Breast epithelium (tissue), 4 donors: ENCODE data around the gene C9orf40. TPM values are rescaled to one million over a fixed set of nuclear protein-coding genes. Genes with fewer than 3 reads are reported as not detected.

Experiments used
- DNase-seq, 2 donors: peaks; one replicate each; pipeline ENCODE4 v3.0.0-alpha.2; 2019; ENCODE audit warnings: low spot score in 2 of 2
- H3K27ac ChIP-seq, 2 donors: fragments of 200-600 bp; sonication (generic) in 1 of 2; one replicate each; pipeline ENCODE4 v1.5.1; 2016 to 2019; ENCODE audit warnings: mild to moderate bottlenecking in 1 of 2
- H3K27me3 ChIP-seq, 2 donors: fragments of 200-600 bp; sonication (generic) in 1 of 2; one replicate each; pipeline versions ENCODE4 v1.5.1 to v1.6.0; 2017 to 2019; ENCODE audit warnings: control low read depth in 1 of 2, mild to moderate bottlenecking in 1 of 2
- H3K36me3 ChIP-seq: fragments of 200-600 bp; one replicate; pipeline ENCODE4 v1.5.1; 2019
- H3K4me1 ChIP-seq, 2 donors: fragments of 200-600 bp; sonication (generic); one replicate each; pipeline ENCODE4 v1.5.1; 2016 to 2019; ENCODE audit warnings: control low read depth in 1 of 2
- H3K4me3 ChIP-seq, 3 donors: fragments of 200-600 bp; sonication (generic); 1 replicate in 2 of 3; 2 replicates in 1 of 3; pipeline ENCODE4 v1.5.1; 2016 to 2019; ENCODE audit warnings: mild to moderate bottlenecking in 3 of 3, moderate library complexity in 2 of 3
- H3K9me3 ChIP-seq, 2 donors: fragments of 200-600 bp; sonication (generic) in 1 of 2; one replicate each; pipeline ENCODE4 v1.5.1; 2016 to 2019; ENCODE audit warnings: control low read depth in 1 of 2
- POLR2A ChIP-seq: fragments of 450-650 bp; IDR thresholded peaks from one replicate; pipeline ENCODE4 v1.6.1; 2016; ENCODE audit warnings: antibody characterized with exemption, mild to moderate bottlenecking, moderate library complexity
- POLR2AphosphoS5 ChIP-seq, 3 donors: sonication (generic); formaldehyde crosslinking; IDR thresholded peaks; one replicate each; pipeline ENCODE4 v1.6.1; 2017; ENCODE audit warnings: antibody characterized with exemption in 3 of 3
- intact Hi-C: fragments of 100-400 bp; cut with DNase I; formaldehyde crosslinking; loops from one replicate; pipeline ENCODE4 v1.15.1; 2023; ENCODE audit warnings: low total_unique reads
- total RNA-seq, 3 donors: library from RNA; depleted of rRNA; stranded (reverse); fragments of >200 nt; gene quantifications; one replicate each; pipeline ENCODE4 v1.1.0, GENCODE V29; 2016
- TF ChIP-seq, protein P1 (sequence below), 3 donors: fragments of 450-650 bp; IDR thresholded peaks; one replicate each; pipeline ENCODE4 v1.5.1; 2016 to 2017; ENCODE audit warnings: antibody characterized with exemption in 3 of 3, mild to moderate bottlenecking in 3 of 3, moderate library complexity in 3 of 3

The C9orf40 gene
- total RNA-seq, 3 donors from 2014 or later: 2.4 to 4.6 (median 4.2) TPM

DNA sequence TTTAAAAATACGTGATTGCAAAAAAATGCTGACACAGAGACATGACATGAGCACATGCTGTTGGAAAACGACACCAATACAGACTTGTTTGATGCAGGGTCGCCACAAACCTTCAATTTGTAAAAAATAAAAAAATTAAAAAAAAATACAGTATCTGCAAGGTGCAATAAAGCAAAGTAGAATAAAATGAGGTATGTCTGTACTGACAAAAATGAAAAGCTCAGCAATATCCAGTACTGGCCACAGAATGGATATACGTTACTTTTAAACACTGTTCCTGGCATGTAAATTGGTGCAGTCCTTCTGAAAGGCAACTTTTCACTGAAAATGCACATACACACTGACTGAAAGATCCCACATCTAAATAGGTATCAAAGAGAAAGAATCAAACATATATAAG, 27.1 kb upstream of the C9orf40 start:
- intact Hi-C loops: no loop called here
- Histone ChIP-seq H3K9me3 (peaks cover 3 to 15% of the 10 kb centered on the region in 2 donors), H3K27ac (no peak overlapping the region), H3K4me3 (no peak overlapping the region), H3K4me1 (no peaks in the 10 kb centered on the region), H3K27me3 (no peaks in the 10 kb centered on the region), H3K36me3 (no peaks in the 10 kb centered on the region)
- DNase-seq: no peak
- no peak for TF ChIP-seq POLR2A
- no peak for TF ChIP-seq POLR2AphosphoS5 (IDR thresholded peaks at IDR 0.05)
- TF ChIP-seq, protein P1, sequence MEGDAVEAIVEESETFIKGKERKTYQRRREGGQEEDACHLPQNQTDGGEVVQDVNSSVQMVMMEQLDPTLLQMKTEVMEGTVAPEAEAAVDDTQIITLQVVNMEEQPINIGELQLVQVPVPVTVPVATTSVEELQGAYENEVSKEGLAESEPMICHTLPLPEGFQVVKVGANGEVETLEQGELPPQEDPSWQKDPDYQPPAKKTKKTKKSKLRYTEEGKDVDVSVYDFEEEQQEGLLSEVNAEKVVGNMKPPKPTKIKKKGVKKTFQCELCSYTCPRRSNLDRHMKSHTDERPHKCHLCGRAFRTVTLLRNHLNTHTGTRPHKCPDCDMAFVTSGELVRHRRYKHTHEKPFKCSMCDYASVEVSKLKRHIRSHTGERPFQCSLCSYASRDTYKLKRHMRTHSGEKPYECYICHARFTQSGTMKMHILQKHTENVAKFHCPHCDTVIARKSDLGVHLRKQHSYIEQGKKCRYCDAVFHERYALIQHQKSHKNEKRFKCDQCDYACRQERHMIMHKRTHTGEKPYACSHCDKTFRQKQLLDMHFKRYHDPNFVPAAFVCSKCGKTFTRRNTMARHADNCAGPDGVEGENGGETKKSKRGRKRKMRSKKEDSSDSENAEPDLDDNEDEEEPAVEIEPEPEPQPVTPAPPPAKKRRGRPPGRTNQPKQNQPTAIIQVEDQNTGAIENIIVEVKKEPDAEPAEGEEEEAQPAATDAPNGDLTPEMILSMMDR (IDR thresholded peaks at IDR 0.05): no peak

DNA sequence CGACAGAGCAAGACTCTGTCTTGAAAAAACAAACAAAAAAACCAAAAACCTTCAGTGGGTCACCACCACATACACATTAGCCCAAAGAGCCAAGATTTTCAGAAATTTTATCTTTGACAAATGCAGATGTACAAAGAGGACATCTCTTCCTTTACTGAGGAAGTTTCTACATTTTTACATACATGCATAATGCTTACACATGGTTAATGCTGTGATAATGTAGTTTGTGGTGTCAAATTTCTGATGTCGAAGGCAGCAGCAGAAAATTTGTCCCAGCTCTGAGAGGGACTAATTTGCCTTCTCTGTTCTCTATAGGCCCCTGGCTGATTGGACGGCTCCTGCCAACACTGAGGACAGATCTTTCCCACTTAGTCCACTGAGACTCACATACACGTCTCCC, 24.6 kb upstream of the C9orf40 start:
- TF ChIP-seq POLR2AphosphoS5 (IDR thresholded peaks at IDR 0.05) (no peak), POLR2A (no peak)
- TF ChIP-seq, protein P1 (IDR thresholded peaks at IDR 0.05): no peak

DNA sequence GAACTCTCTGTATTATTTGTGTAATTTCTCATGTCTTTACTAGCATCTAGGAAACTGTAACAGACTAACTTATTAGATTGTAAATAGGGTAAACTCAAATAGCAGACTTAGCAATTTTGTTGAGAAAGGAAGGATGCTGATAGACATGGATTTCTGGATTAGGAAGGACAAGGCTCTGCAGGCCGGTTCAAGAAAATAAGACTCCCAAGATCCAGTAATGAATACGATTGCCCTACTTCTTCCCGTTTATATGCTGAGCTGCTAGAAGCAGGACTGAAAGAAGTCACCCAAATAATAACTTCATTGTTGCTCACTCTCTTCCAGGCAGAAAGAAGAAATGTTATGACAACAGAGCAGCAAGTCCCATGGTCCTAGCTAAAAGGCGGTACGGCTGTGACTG, 22.8 kb upstream of the C9orf40 start:
- TF ChIP-seq POLR2AphosphoS5 (IDR thresholded peaks at IDR 0.05): no peak
- TF ChIP-seq, protein P1 (IDR thresholded peaks at IDR 0.05): no peak
- no peak for TF ChIP-seq POLR2A
- no peaks in the 10 kb centered on the region for H3K36me3 ChIP-seq
- peaks cover 3 to 15% of the 10 kb centered on the region in 2 donors for H3K9me3 ChIP-seq
- intact Hi-C loops: no loop called here
- H3K27ac ChIP-seq: no peak overlapping the region
- H3K4me3 ChIP-seq: no peak overlapping the region
- H3K27me3 ChIP-seq: no peaks in the 10 kb centered on the region
- no peaks in the 10 kb centered on the region for H3K4me1 ChIP-seq
- no peak for DNase-seq

More for the DNA sequence above, 24.6 kb upstream of the C9orf40 start:
- H3K36me3 ChIP-seq: no peaks in the 10 kb centered on the region
- H3K27me3 ChIP-seq: no peaks in the 10 kb centered on the region
- H3K27ac ChIP-seq: no peak overlapping the region
- H3K9me3 ChIP-seq: peaks cover 3 to 15% of the 10 kb centered on the region in 2 donors
- DNase-seq: no peak
- no peak overlapping the region for H3K4me3 ChIP-seq
- H3K4me1 ChIP-seq: no peaks in the 10 kb centered on the region
- intact Hi-C loops: no loop called here

DNA sequence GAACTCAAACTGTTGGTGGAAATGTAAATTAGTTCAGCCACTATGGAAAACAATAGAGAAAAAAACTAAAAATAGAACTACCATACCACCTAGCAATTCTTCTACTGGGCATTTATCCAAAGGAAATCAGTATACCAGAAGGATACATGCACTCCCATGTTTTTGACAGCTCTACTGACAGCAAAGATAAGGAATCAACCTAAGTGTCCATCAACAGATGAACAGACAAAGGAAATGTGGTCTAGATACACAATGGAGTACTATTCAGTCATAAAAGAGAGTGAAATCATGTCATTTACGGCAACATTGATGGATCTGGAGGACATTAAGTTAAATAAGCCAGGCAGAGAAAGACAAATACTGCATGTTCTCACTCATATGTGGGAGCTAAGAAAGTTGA, 21.8 kb upstream of the C9orf40 start:
- H3K4me3 ChIP-seq: no peak overlapping the region
- no peaks in the 10 kb centered on the region for H3K4me1 ChIP-seq
- H3K27me3 ChIP-seq: no peaks in the 10 kb centered on the region
- intact Hi-C loops: no loop called here
- H3K27ac ChIP-seq: no peak overlapping the region
- H3K9me3 ChIP-seq: peaks cover 3 to 15% of the 10 kb centered on the region in 2 donors
- no peak for TF ChIP-seq POLR2A
- TF ChIP-seq, protein P1 (IDR thresholded peaks at IDR 0.05): no peak
- no peak for TF ChIP-seq POLR2AphosphoS5 (IDR thresholded peaks at IDR 0.05)
- H3K36me3 ChIP-seq: no peaks in the 10 kb centered on the region
- DNase-seq: no peak

DNA sequence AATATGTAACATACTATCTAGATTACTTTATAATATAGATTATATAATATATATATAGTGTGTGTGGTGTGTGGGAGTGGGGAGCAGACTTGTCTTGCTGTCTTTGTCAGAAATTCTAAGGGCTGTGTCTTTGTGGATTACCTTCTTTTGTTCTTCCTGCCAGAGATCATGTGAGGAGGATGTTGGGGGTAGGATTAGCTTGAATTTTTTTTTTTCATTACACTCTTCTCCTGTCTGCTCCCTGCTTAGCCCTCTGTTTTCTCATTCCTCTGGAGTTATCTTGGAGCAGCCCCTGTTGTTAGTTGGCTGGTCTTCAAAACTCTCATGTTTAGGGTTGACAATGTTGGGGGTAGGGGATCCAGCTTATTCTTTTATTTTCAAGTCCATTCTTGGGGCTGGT, 21.0 kb upstream of the C9orf40 start:
- H3K4me1 ChIP-seq: no peaks in the 10 kb centered on the region
- peaks cover 3 to 15% of the 10 kb centered on the region in 2 donors for H3K9me3 ChIP-seq
- H3K27ac ChIP-seq: no peak overlapping the region
- no peaks in the 10 kb centered on the region for H3K27me3 ChIP-seq
- H3K36me3 ChIP-seq: no peaks in the 10 kb centered on the region
- TF ChIP-seq POLR2A: no peak
- TF ChIP-seq POLR2AphosphoS5 (IDR thresholded peaks at IDR 0.05): no peak
- TF ChIP-seq, protein P1 (IDR thresholded peaks at IDR 0.05): no peak
- intact Hi-C loops: no loop called here
- no peak overlapping the region for H3K4me3 ChIP-seq
- DNase-seq: no peak
